Thoracic aorta (tissue), 2 donors: Measurements from ENCODE around the gene BRSK1. TPM values are rescaled to one million over a fixed set of nuclear protein-coding genes. Genes with fewer than 3 reads are reported as not detected.
"Not testable (repeated sequence)": the region's sequence is repeated elsewhere in the genome, so short reads cannot be mapped to it uniquely, and the experiment has no call there.

ENCODE experiments used
- ATAC-seq: fragments of 150-250 bp; one replicate; pipeline ENCODE4 v1.8.0; 2017; ENCODE audit warnings: low read depth; ENCODE audit not compliant: insufficient number of reproducible peaks, low FRiP score
- DNase-seq: peaks from one replicate; pipeline ENCODE4 v3.0.0-alpha.2; 2020; ENCODE audit warnings: low spot score
- H3K27ac ChIP-seq, 2 donors: fragments of 200-600 bp; sonication (generic); 1 replicate in 1 of 2; 2 replicates in 1 of 2; pipeline ENCODE4 v1.5.1; 2016; ENCODE audit warnings: mild to moderate bottlenecking in 2 of 2, moderate library complexity in 2 of 2
- H3K27me3 ChIP-seq: fragments of 200-600 bp; sonication (generic); replicated peaks from 2 replicates; pipeline ENCODE4 v1.6.0; 2016; ENCODE audit warnings: mild to moderate bottlenecking; ENCODE audit not compliant: insufficient read depth
- H3K36me3 ChIP-seq: fragments of 200-600 bp; sonication (generic); one replicate; pipeline ENCODE4 v1.5.1; 2016
- H3K4me1 ChIP-seq, 2 donors: fragments of 200-600 bp; sonication (generic); 1 replicate in 1 of 2; 2 replicates in 1 of 2; pipeline versions ENCODE4 v1.5.1 to v1.6.0; 2016; ENCODE audit warnings: low read depth in 2 of 2, mild to moderate bottlenecking in 1 of 2; ENCODE audit not compliant: control insufficient read depth in 1 of 2
- H3K4me3 ChIP-seq: fragments of 200-600 bp; sonication (generic); 2 replicates; pipeline ENCODE4 v1.5.1; 2016; ENCODE audit warnings: mild to moderate bottlenecking
- H3K9me3 ChIP-seq: fragments of 200-600 bp; sonication (generic); 2 replicates; pipeline ENCODE4 v1.5.1; 2016
- total RNA-seq, 2 donors: library from RNA; depleted of rRNA; stranded (reverse); fragments of >200 nt; gene quantifications; one replicate each; pipeline versions ENCODE4 v1.1.0 to v1.2.3, GENCODE V29; 2016
- TF ChIP-seq, protein P1 (sequence below): fragments of 200-600 bp; sonication (generic); IDR thresholded peaks from one replicate; pipeline ENCODE4 v1.5.1; 2019; ENCODE audit warnings: antibody characterized with exemption

The BRSK1 gene
- total RNA-seq, 2 donors from 2014 or later, result 10.8 to 16.7 TPM

DNA sequence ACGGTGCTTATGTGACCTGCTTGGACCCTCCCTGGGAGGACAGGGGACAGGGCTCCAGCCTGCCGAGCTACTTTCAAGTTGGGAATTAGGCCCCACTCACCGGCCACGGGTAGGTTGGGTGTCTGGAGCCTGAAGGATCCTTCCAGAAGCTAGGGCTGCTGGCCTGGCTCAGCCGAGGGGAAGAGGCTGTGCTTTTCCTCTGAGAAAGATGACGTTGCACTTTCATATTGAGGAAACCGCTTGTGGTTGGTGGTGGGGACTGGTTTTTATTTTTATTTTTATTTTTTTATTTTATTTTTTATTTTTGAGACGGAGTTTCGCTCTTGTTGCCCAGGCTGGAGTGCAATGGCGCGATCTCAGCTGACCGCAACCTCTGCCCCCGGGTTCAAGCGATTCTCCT is 41.4 kb downstream of the BRSK1 start, which contains the start of gene TMEM150B:
TSS of gene TMEM150B (minus strand) at position 170 of the 400 bp plus-strand sequence. CDS start 4,305 bp downstream, outside the sequence.
- Histone ChIP-seq H3K9me3 (no peaks in the 10 kb centered on the region), H3K27ac (peak within 1 kb of the TSS in 1 of 2 donors; percentile 12), H3K36me3 (no peaks in the 10 kb centered on the region), H3K27me3 (no peaks in the 10 kb centered on the region), H3K4me3 (peak within 1 kb of the TSS; percentile 32), H3K4me1 (peaks cover 0 to 3% of the 10 kb centered on the region in 2 donors)
- TF ChIP-seq, protein P1, sequence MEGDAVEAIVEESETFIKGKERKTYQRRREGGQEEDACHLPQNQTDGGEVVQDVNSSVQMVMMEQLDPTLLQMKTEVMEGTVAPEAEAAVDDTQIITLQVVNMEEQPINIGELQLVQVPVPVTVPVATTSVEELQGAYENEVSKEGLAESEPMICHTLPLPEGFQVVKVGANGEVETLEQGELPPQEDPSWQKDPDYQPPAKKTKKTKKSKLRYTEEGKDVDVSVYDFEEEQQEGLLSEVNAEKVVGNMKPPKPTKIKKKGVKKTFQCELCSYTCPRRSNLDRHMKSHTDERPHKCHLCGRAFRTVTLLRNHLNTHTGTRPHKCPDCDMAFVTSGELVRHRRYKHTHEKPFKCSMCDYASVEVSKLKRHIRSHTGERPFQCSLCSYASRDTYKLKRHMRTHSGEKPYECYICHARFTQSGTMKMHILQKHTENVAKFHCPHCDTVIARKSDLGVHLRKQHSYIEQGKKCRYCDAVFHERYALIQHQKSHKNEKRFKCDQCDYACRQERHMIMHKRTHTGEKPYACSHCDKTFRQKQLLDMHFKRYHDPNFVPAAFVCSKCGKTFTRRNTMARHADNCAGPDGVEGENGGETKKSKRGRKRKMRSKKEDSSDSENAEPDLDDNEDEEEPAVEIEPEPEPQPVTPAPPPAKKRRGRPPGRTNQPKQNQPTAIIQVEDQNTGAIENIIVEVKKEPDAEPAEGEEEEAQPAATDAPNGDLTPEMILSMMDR, result no peak
- no peak for ATAC-seq
- no peak for DNase-seq

- not testable (repeated sequence) for ATAC-seq, H3K9me3 ChIP-seq, H3K4me3 ChIP-seq, H3K27ac ChIP-seq, H3K4me1 ChIP-seq, H3K36me3 ChIP-seq, H3K27me3 ChIP-seq, DNase-seq
Measured at GRCh38 chr19:55328774-55329318, 45.0 kb downstream of the BRSK1 start.

- not testable (repeated sequence) for H3K27ac ChIP-seq, H3K27me3 ChIP-seq, H3K36me3 ChIP-seq, H3K4me1 ChIP-seq, H3K9me3 ChIP-seq, H3K4me3 ChIP-seq, ATAC-seq, DNase-seq
Measured at GRCh38 chr19:55329791-55330190, 46.0 kb downstream of the BRSK1 start.

DNA sequence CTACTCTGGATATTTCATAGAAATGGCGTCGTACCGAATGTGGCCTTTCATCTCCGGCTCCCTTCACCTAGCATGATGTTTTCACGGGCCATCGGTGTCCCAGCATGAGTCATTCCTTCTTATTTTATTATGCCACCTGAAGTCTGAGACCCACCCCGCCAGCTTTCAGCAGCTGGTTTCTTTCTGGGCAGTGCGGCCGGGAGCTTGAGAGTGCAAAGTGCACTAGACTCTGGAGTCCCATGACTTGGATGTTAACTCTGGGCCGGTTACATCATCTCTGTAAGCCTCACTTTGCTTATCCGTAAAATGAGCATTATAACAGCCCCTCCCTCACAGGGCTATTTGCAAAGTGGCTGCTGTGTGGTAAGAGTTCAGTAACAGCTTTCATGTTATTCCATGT is 50.1 kb downstream of the BRSK1 start:
- DNase-seq (no peak), ATAC-seq (no peak)
- TF ChIP-seq, protein P1, result no peak
- no peaks in the 10 kb centered on the region for H3K27me3 ChIP-seq
- no peak overlapping the region for H3K4me3 ChIP-seq
- peaks cover 0 to 6% of the 10 kb centered on the region in 2 donors for H3K4me1 ChIP-seq
- no peaks in the 10 kb centered on the region for H3K9me3 ChIP-seq
- H3K36me3 ChIP-seq, result no peaks in the 10 kb centered on the region
- no peak overlapping the region for H3K27ac ChIP-seq

- H3K4me1 ChIP-seq, result peaks cover 10 to 18% of the 10 kb centered on the region in 2 donors
- TF ChIP-seq, protein P1, result no peak
- H3K4me3 ChIP-seq, result no peak overlapping the region
- no peaks in the 10 kb centered on the region for H3K27me3 ChIP-seq
- DNase-seq, result no peak
- H3K36me3 ChIP-seq, result no peaks in the 10 kb centered on the region
- no peaks in the 10 kb centered on the region for H3K9me3 ChIP-seq
- no peak overlapping the region for H3K27ac ChIP-seq
- ATAC-seq, result no peak
Measured at GRCh38 chr19:55336101-55336500, 52.3 kb downstream of the BRSK1 start.

DNA sequence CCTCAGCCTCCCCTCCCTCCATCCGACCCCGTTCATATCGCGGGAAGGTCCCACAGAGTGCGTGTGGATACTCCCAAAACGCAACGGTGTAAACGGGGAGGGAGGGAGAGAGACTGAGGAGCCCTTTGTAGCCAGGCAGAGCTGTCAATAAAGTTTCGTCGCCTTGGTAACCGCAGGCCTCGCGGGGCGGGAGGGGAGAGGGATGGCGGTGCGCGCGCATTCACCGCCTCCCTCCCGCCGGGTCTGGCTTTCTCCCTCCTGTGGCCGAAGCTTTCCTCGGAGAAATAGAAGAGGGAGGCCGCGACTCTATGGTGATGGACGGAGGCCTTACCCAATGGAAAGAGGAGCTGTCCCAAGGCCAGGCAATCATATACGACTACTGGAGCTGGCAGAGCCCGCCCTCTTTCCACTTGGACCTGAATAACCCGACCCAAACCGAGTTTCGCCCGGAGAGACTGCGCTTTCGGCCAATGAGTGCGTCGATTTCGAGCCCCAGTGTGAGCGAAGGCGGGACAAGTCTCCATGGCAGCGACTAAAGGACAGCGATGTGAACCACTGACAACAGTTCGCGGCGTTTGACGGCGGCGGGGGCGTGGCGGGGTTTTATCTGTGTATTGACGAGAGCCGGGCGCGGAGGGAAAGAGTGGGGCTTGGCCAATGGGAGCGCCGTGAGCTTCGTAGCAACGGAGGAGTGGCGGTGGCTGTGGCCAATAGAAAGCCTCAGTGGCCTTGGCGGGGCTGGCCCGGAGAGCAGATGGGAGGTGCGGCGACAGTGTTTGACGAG is 55.5 kb downstream of the BRSK1 start, which contains the start of gene KMT5C:
TSS of gene KMT5C (plus strand) at position 772 of the 784 bp plus-strand sequence. CDS start 2,061 bp downstream, outside the sequence.
- Histone ChIP-seq H3K9me3 (no peaks in the 10 kb centered on the region), H3K27me3 (no peaks in the 10 kb centered on the region), H3K4me3 (peak within 1 kb of the TSS; percentile 85), H3K36me3 (peaks cover 15% of the 10 kb centered on the region), H3K27ac (peak within 1 kb of the TSS; percentile 79 to 87), H3K4me1 (peaks cover 12 to 29% of the 10 kb centered on the region in 2 donors)
- DNase-seq (peak; percentile 100), ATAC-seq (peak; percentile 98)
- TF ChIP-seq, protein P1, result peak; percentile 40
